ENCODE results near the gene PPOX.

PPOX gene

GRCh38 chr1:161193561-161194235 is 27.5 kb downstream of the PPOX start:
- no peak for TF ChIP-seq ZNF274 (IDR thresholded peaks at IDR 0.05; ENCODE audit: low read depth, low read length)
- no peak overlapping the region for H3K4me3 ChIP-seq (ENCODE audit: low read length)

DNA sequence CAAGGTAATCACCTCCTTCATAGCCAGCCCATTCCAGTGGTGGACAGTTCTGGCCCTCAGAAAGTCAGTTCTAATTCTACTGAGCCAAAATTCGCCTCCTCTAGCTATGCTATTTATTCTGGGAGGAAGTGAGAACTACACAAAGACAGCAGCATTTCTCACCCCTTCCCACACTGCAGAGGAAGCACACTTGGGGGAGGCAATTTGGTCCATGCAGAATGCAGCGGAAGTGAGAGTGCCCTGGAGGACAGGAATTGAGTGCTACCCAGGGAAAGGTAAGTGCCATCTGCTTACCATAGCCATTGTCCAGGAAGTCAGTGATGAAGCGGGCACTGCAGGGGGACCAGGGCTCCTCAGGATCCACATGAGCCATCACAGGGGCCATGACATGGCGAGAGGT is 28.9 kb downstream of the PPOX start:
- no peak for TF ChIP-seq ZNF274 (IDR thresholded peaks at IDR 0.05; ENCODE audit: low read depth, low read length)
- H3K4me3 ChIP-seq (ENCODE audit: low read length): no peak overlapping the region

GRCh38 chr1:161196111-161196510 is 29.9 kb downstream of the PPOX start:
- TF ChIP-seq ZNF274 (IDR thresholded peaks at IDR 0.05; ENCODE audit: low read depth, low read length): no peak
- no peak overlapping the region for H3K4me3 ChIP-seq (ENCODE audit: low read length)

GRCh38 chr1:161196521-161197451 is 30.6 kb downstream of the PPOX start:
- no peak for TF ChIP-seq ZNF274 (IDR thresholded peaks at IDR 0.05; ENCODE audit: low read depth, low read length)
- H3K4me3 ChIP-seq (ENCODE audit: low read length): no peak overlapping the region

GRCh38 chr1:161197560-161198193 is 31.5 kb downstream of the PPOX start:
- no peak overlapping the region for H3K4me3 ChIP-seq (ENCODE audit: low read length)
- no peak for TF ChIP-seq ZNF274 (IDR thresholded peaks at IDR 0.05; ENCODE audit: low read depth, low read length)

GRCh38 chr1:161198194-161198896 is 32.1 kb downstream of the PPOX start:
- H3K4me3 ChIP-seq (ENCODE audit: low read length): no peak overlapping the region
- no peak for TF ChIP-seq ZNF274 (IDR thresholded peaks at IDR 0.05; ENCODE audit: low read depth, low read length)

DNA sequence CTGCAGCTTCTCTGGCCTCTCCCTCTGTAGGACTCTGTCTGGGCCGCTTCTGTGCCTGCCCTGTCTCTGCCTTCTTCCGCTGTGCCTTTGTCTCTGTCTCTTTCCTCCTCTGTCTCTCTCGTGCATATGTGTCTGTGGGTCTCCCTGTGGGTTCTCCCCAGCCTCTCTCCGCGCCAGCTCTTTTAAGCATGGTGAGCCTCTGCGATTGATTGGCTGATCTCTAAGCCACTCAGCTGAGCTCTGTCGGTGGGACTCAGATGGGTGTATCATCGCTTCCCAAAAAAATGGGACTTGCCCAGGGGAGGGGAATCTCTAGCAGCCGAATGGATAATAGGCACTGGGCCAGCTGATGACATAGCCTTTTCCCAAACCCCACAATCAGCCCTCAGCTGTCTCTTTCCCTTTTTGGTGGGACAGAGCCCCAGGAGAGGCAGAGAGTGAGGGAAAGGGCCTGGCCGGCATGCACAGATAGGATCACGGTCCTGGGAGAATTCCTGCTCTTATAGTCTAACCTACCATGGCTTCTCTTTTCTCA is 32.7 kb downstream of the PPOX start, which contains the start of gene ADAMTS4:
TSS of gene ADAMTS4 (minus strand) at position 158 of the 535 bp plus-strand sequence. CDS start 427 bp downstream, outside the sequence.
- no peak within 1 kb of the TSS for H3K4me3 ChIP-seq (ENCODE audit: low read length)
- no peak for TF ChIP-seq ZNF274 (IDR thresholded peaks at IDR 0.05; ENCODE audit: low read depth, low read length)

DNA sequence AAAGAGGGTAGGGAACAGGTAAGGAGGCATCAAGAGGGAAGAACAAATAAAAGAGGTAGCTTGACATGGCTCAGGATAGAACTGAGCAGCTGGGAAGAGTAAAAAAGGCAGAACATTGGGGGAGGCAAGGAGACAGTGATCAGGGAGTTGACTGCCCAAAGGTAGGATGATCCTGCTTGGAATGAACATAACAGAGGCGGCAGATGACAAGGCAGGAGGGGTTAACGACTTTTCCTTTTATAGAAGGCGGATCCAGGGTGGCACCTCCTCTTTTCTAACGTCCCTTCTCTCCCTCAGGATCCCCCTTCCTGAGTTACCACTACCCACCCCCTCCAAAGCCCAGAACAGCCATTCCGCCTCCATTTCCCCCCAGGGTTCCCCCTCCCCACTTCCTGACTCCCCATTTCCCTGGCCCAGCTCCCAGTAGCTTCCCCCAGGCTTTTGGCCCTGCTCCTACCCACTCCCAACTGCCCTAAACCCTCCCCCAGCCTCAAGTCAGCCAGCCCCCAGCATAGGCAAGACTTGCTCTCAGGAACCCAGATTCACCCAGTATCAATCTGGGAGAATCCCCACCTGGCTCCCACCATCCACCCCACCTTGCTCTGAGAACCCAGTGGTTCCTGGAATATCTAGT is 33.4 kb downstream of the PPOX start:
- H3K4me3 ChIP-seq (ENCODE audit: low read length): no peak overlapping the region
- no peak for TF ChIP-seq ZNF274 (IDR thresholded peaks at IDR 0.05; ENCODE audit: low read depth, low read length)

GRCh38 chr1:161200421-161200991 is 34.3 kb downstream of the PPOX start:
- no peak overlapping the region for H3K4me3 ChIP-seq (ENCODE audit: low read length)
- TF ChIP-seq ZNF274 (IDR thresholded peaks at IDR 0.05; ENCODE audit: low read depth, low read length): no peak

GRCh38 chr1:161200992-161201835 is 35.0 kb downstream of the PPOX start:
- H3K4me3 ChIP-seq (ENCODE audit: low read length): no peak overlapping the region; the same call in 1 of the 2 replicates
- TF ChIP-seq ZNF274 (IDR thresholded peaks at IDR 0.05; ENCODE audit: low read depth, low read length): no peak

- H3K4me3 ChIP-seq (ENCODE audit: low read length): peak within 1 kb of the TSS; percentile 79
- TF ChIP-seq ZNF274 (IDR thresholded peaks at IDR 0.05; ENCODE audit: low read depth, low read length): no peak
These were observed 35.8 kb downstream of the PPOX start, which contains the start of gene NDUFS2 for GRCh38 chr1:161201836-161202712. Gene NDUFS2 (plus strand): TSS chr1:161202367. CDS start chr1:161202386, 19 bp downstream.
